Measurements from ENCODE around the gene TSR1. TPM values are rescaled to one million over a fixed set of nuclear protein-coding genes. Genes with fewer than 3 reads are reported as not detected.
A peak's percentile ranks its signal among the peaks of the same experiment; 100 is the strongest.

TSR1 gene
- total RNA-seq, 4 donors from 2014 or later, result 20.3 to 70.2 (median 46.0) TPM

DNA sequence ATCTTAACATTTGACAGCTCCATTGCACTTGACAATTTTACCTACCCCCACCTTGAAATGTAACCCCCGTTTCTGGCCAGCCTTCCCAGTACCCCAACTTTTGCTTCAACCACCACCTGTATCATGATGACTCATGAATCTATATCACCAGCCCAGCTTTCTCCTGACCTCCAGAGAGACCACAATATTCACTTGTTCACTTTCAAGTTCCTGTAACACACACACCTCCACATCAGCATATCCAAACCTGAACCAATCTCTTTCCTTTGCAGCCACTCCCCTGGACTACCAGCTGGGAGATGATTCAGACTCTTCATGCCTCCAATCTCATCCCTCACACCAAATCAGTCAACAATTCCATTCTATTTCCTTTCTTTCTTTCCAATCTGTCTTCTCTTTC, 40.7 kb downstream of the TSR1 start:
- peaks cover 10 to 99% (median 16%) of the 10 kb centered on the region in 3 donors for H3K36me3 ChIP-seq
- TF ChIP-seq POLR2A (IDR thresholded peaks at IDR 0.05), result no peak
- no peak overlapping the region for H3K4me3 ChIP-seq
- WGBS, 2 donors, result 50 to 77% methylated on average over 1 of the region's 1 CpG
- no peak overlapping the region for H3K27ac ChIP-seq
- no peaks in the 10 kb centered on the region for H3K27me3 ChIP-seq
- H3K9me3 ChIP-seq, result no peaks in the 10 kb centered on the region
- intact Hi-C loops (cut with DNase I), result no loop called here
- no peak for DNase-seq
- peaks cover 6 to 32% (median 16%) of the 10 kb centered on the region in 3 donors for H3K4me1 ChIP-seq

DNA sequence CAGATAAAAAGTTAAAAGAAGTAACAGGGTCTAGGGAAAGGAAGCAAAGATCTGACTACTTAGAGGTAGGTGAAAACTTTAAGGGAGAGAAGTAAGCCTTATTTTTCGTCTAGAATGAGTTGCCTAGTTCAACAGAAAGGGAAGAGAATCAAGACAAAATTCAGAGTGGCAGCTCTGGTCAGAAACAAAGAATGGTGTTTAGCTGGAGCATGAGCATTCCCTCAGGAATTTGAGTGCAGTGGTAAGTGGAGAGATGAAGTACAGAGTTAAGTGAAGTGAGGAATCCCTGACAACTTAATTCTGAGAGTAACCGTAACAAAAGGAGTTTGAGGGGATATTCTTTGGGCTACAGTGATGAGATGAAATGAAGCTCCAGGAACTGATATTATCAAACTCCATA, 44.2 kb downstream of the TSR1 start:
- TF ChIP-seq POLR2A (IDR thresholded peaks at IDR 0.05), result no peak
- TF ChIP-seq, protein P1, sequence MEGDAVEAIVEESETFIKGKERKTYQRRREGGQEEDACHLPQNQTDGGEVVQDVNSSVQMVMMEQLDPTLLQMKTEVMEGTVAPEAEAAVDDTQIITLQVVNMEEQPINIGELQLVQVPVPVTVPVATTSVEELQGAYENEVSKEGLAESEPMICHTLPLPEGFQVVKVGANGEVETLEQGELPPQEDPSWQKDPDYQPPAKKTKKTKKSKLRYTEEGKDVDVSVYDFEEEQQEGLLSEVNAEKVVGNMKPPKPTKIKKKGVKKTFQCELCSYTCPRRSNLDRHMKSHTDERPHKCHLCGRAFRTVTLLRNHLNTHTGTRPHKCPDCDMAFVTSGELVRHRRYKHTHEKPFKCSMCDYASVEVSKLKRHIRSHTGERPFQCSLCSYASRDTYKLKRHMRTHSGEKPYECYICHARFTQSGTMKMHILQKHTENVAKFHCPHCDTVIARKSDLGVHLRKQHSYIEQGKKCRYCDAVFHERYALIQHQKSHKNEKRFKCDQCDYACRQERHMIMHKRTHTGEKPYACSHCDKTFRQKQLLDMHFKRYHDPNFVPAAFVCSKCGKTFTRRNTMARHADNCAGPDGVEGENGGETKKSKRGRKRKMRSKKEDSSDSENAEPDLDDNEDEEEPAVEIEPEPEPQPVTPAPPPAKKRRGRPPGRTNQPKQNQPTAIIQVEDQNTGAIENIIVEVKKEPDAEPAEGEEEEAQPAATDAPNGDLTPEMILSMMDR (IDR thresholded peaks at IDR 0.05), result no peak
- DNase-seq, result no peak
- Histone ChIP-seq H3K36me3 (peaks cover 6 to 100% (median 12%) of the 10 kb centered on the region in 3 donors), H3K4me3 (no peak overlapping the region), H3K4me1 (peaks cover 6 to 18% (median 9%) of the 10 kb centered on the region in 3 donors), H3K27ac (no peak overlapping the region), H3K27me3 (no peaks in the 10 kb centered on the region), H3K9me3 (no peaks in the 10 kb centered on the region)
- WGBS, 2 donors, result 86 to 89% methylated on average over 2 of the region's 2 CpGs
- intact Hi-C loops (cut with DNase I), result no loop called here

DNA sequence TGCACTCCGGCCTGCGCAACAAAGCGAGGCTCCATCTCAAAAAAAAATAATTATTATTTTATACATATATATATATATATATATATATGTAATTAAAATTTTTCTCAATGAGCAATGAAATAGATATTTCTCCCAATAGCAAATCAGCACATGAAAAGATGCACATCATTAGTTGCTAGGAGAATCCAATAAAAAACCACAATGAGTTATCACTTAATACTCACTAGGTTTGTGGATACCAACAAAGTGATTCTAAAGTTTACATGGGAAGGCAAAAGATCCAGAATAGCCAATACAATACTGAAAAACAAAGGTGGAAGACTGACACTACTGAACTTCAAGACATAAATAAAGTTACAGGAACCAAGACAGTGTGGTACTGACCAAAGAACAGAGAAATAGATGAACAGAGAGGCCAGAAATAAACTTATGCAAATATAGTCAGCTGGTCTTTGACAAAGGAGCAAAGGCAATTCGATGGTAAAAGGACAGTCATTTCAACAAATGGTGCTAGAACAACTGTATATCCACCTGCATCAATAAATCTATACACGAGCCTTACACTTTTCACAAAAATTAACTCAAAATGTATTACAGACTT, 46.3 kb downstream of the TSR1 start:
- no peak for TF ChIP-seq POLR2A (IDR thresholded peaks at IDR 0.05)
- TF ChIP-seq, protein P1 (IDR thresholded peaks at IDR 0.05), result no peak
- Histone ChIP-seq H3K9me3 (no peaks in the 10 kb centered on the region), H3K4me3 (no peak overlapping the region), H3K36me3 (peaks cover 0 to 100% (median 12%) of the 10 kb centered on the region in 3 donors), H3K27me3 (no peaks in the 10 kb centered on the region), H3K27ac (no peak overlapping the region), H3K4me1 (no peaks in the 10 kb centered on the region)
- 90% methylated on average over 5 of the region's 5 CpGs for WGBS, 2 donors
- intact Hi-C loops (cut with DNase I), result no loop called here
- no peak for DNase-seq

DNA sequence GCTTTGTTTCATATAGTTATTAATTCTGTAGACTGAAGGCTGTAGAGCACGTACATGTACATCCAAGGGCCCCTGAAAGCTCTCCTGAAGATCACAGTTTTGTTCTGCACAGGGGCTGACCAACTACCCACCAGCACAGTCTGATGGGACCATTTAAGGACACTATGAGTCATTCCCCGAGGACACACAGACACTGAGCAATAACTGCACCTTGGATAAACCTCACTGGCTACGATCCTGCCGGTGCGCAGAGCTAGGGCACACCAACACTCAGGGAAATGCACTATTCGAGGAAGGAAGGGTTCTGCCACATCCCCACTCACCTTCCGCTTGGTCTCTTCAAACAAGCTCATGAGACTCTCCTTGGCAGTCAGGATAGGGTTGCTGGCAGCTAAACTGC, 53.0 kb downstream of the TSR1 start:
- H3K27me3 ChIP-seq, result no peaks in the 10 kb centered on the region
- no peak for DNase-seq
- TF ChIP-seq POLR2A (IDR thresholded peaks at IDR 0.05), result no peak
- TF ChIP-seq, protein P1 (IDR thresholded peaks at IDR 0.05), result no peak
- no peaks in the 10 kb centered on the region for H3K4me1 ChIP-seq
- peaks cover 23 to 100% (median 32%) of the 10 kb centered on the region in 3 donors for H3K36me3 ChIP-seq
- intact Hi-C loops (cut with DNase I), result no loop called here
- no peaks in the 10 kb centered on the region for H3K9me3 ChIP-seq
- no peak overlapping the region for H3K4me3 ChIP-seq
- H3K27ac ChIP-seq, result no peak overlapping the region
- 76 to 85% methylated on average over 5 to 7 of the region's 7 CpGs for WGBS, 2 donors

DNA sequence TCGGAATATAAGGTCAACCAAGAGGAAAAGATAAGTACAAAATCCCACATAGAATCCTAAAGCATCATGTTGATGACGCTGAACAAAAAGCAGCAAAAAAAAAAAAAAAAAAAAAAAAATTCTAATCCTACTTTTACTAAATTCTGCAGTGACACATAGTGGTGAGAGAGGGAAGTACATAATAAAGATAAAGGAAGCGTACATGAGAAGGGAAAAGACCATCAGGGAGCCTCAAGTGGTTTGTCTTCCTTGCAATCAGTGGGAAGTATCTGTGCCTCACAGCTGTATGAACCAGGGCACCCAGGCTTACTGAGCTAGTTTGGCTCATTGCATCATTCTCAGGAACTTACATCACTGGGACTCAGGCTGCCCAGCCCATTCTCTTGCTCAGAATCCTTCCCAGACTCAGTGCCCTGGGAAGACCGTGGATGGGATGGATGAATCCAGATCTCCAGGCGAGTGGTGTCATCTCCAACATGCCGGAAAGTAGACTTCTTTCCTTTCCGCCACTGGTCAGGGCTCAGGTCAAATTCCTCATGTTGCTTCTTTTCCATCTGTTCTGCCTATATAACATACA, 53.9 kb downstream of the TSR1 start:
- H3K4me1 ChIP-seq, result no peaks in the 10 kb centered on the region
- DNase-seq, result no peak
- intact Hi-C loops (cut with DNase I), result no loop called here
- H3K9me3 ChIP-seq, result no peaks in the 10 kb centered on the region
- 57 to 59% methylated on average over 7 of the region's 7 CpGs for WGBS, 2 donors
- TF ChIP-seq, protein P1 (IDR thresholded peaks at IDR 0.05), result peak; percentile 28 to 67 (median 60)
- no peak for TF ChIP-seq POLR2A (IDR thresholded peaks at IDR 0.05)
- H3K4me3 ChIP-seq, result no peak overlapping the region
- H3K27me3 ChIP-seq, result no peaks in the 10 kb centered on the region
- peaks cover 23 to 100% (median 32%) of the 10 kb centered on the region in 3 donors for H3K36me3 ChIP-seq
- H3K27ac ChIP-seq, result peak overlapping the region in 1 of 4 donors; percentile 30

All from esophagus squamous epithelium (tissue), 5 donors.